Loucy (cell line): Measurements from ENCODE around the gene GLRA3.
A peak's percentile ranks its signal among the peaks of the same experiment; 100 is the strongest.

Experiments
- H2AFZ ChIP-seq: fragments of 200-600 bp; sonication (generic); 2 replicates; pipeline ENCODE4 v1.6.0; 2016; ENCODE audit warnings: antibody characterized with exemption, mild to moderate bottlenecking, low read length, moderate library complexity
- H3F3A ChIP-seq: fragments of 200-600 bp; 2 replicates; pipeline ENCODE4 v1.6.0; 2016; ENCODE audit warnings: antibody characterized with exemption, low read depth, mild to moderate bottlenecking
- H3K27me3 ChIP-seq: fragments of 200-600 bp; sonication (generic); 2 replicates; pipeline ENCODE4 v1.6.1; 2014; ENCODE audit warnings: low read length, mild to moderate bottlenecking; ENCODE audit not compliant: insufficient read depth, poor library complexity, severe bottlenecking
- H3K36me3 ChIP-seq: fragments of 200-600 bp; sonication (generic); 2 replicates; pipeline ENCODE4 v1.6.1; 2016; ENCODE audit warnings: low read length; ENCODE audit not compliant: insufficient read depth
- H3K4me1 ChIP-seq: fragments of 200-600 bp; sonication (generic); 2 replicates; pipeline ENCODE4 v1.5.1; 2014; ENCODE audit warnings: low read length, mild to moderate bottlenecking; ENCODE audit not compliant: insufficient read depth, poor library complexity, severe bottlenecking
- H3K4me2 ChIP-seq: fragments of 200-600 bp; sonication (generic); 2 replicates; pipeline ENCODE4 v1.6.0; 2014; ENCODE audit warnings: antibody characterized with exemption, low read length, low read depth, mild to moderate bottlenecking; ENCODE audit not compliant: poor library complexity, severe bottlenecking
- H3K4me3 ChIP-seq: fragments of 200-600 bp; sonication (generic); 2 replicates; pipeline ENCODE4 v1.5.1; 2014; ENCODE audit warnings: low read length, mild to moderate bottlenecking, mixed read lengths; ENCODE audit not compliant: poor library complexity, severe bottlenecking
- H3K79me2 ChIP-seq: fragments of 200-600 bp; sonication (generic); 2 replicates; pipeline ENCODE4 v1.6.1; 2014; ENCODE audit warnings: low read length; ENCODE audit not compliant: insufficient read depth
- H3K9ac ChIP-seq: fragments of 200-600 bp; sonication (generic); 2 replicates; pipeline ENCODE4 v1.6.0; 2014; ENCODE audit warnings: mild to moderate bottlenecking, low read depth, low read length, moderate library complexity; ENCODE audit not compliant: poor library complexity, severe bottlenecking
- H3K9me2 ChIP-seq: fragments of 200-600 bp; sonication (generic); replicated peaks from 2 replicates; pipeline ENCODE4 v1.6.1; 2016; ENCODE audit warnings: low read depth, low read length, mixed read lengths
- H3K9me3 ChIP-seq: fragments of 200-600 bp; sonication (generic); 2 replicates; pipeline ENCODE4 v1.6.1; 2014; ENCODE audit warnings: mild to moderate bottlenecking, antibody characterized with exemption, low read length, low read depth; ENCODE audit not compliant: insufficient read depth
- H4K20me1 ChIP-seq: fragments of 200-600 bp; sonication (generic); 2 replicates; pipeline ENCODE4 v1.6.0; 2014; ENCODE audit warnings: antibody characterized with exemption, low read length, mild to moderate bottlenecking; ENCODE audit not compliant: insufficient read depth, poor library complexity, severe bottlenecking
- CTCF ChIP-seq: fragments of 200-600 bp; sonication (generic); conservative IDR thresholded peaks from 2 replicates; pipeline ENCODE4 v1.5.1; 2014; ENCODE audit warnings: mild to moderate bottlenecking, antibody characterized with exemption, low read length
- EZH2phosphoT487 ChIP-seq: fragments of 200-600 bp; IDR thresholded peaks from 2 replicates; pipeline ENCODE4 v1.6.1; 2018; ENCODE audit warnings: antibody characterized with exemption, mild to moderate bottlenecking, moderate library complexity, borderline replicate concordance

The GLRA3 gene

GRCh38 chr4:174607792-174608191, 221.3 kb downstream of the GLRA3 start:
- H3K79me2 ChIP-seq: no peaks in the 10 kb centered on the region
- no peak for TF ChIP-seq CTCF
- no peak for TF ChIP-seq EZH2phosphoT487
- H3K27me3 ChIP-seq: no peaks in the 10 kb centered on the region
- no peak overlapping the region for H3K4me3 ChIP-seq
- H2AFZ ChIP-seq: 0 out of 2 replicates have a peak overlapping the region, but pooled peaks have one; percentile 30
- H3K9me2 ChIP-seq: no peaks in the 10 kb centered on the region
- H3K4me2 ChIP-seq: no peak overlapping the region
- no peaks in the 10 kb centered on the region for H3F3A ChIP-seq
- peaks cover 4% of the 10 kb centered on the region; the same call in 1 of the 2 replicates for H3K9me3 ChIP-seq
- no peak overlapping the region for H3K9ac ChIP-seq
- H3K36me3 ChIP-seq: no peaks in the 10 kb centered on the region
- no peaks in the 10 kb centered on the region for H4K20me1 ChIP-seq
- H3K4me1 ChIP-seq: no peaks in the 10 kb centered on the region

- H3K9me2 ChIP-seq: no peaks in the 10 kb centered on the region
- H2AFZ ChIP-seq: no peak overlapping the region
- no peaks in the 10 kb centered on the region for H3K4me1 ChIP-seq
- H3F3A ChIP-seq: no peaks in the 10 kb centered on the region
- no peaks in the 10 kb centered on the region for H3K79me2 ChIP-seq
- no peaks in the 10 kb centered on the region for H4K20me1 ChIP-seq
- H3K4me3 ChIP-seq: no peak overlapping the region
- H3K9ac ChIP-seq: no peak overlapping the region
- H3K27me3 ChIP-seq: no peaks in the 10 kb centered on the region
- no peak for TF ChIP-seq EZH2phosphoT487
- H3K36me3 ChIP-seq: no peaks in the 10 kb centered on the region
- H3K9me3 ChIP-seq: no peaks in the 10 kb centered on the region
- no peak overlapping the region for H3K4me2 ChIP-seq
Observed at GRCh38 chr4:174604198-174604597, 224.8 kb downstream of the GLRA3 start.

GRCh38 chr4:174600391-174600790, 228.7 kb downstream of the GLRA3 start:
- Histone ChIP-seq H3K4me2 (no peak overlapping the region), H3K9ac (no peak overlapping the region), H3K4me1 (peaks cover 4% of the 10 kb centered on the region), H2AFZ (no peak overlapping the region; the same call in 1 of the 2 replicates), H3K9me3 (no peaks in the 10 kb centered on the region), H3K27me3 (no peaks in the 10 kb centered on the region), H3K9me2 (no peaks in the 10 kb centered on the region), H4K20me1 (no peaks in the 10 kb centered on the region), H3K36me3 (no peaks in the 10 kb centered on the region), H3K4me3 (no peak overlapping the region), H3K79me2 (no peaks in the 10 kb centered on the region), H3F3A (no peaks in the 10 kb centered on the region)
- TF ChIP-seq CTCF (no peak), EZH2phosphoT487 (no peak)

GRCh38 chr4:174598800-174599199, 230.2 kb downstream of the GLRA3 start:
- H3K36me3 ChIP-seq: no peaks in the 10 kb centered on the region
- no peaks in the 10 kb centered on the region for H3K9me2 ChIP-seq
- H2AFZ ChIP-seq: no peak overlapping the region
- no peak for TF ChIP-seq EZH2phosphoT487
- no peak for TF ChIP-seq CTCF
- H3K4me1 ChIP-seq: peaks cover 10% of the 10 kb centered on the region
- H3K27me3 ChIP-seq: no peaks in the 10 kb centered on the region
- H4K20me1 ChIP-seq: no peaks in the 10 kb centered on the region
- no peaks in the 10 kb centered on the region for H3K9me3 ChIP-seq
- H3F3A ChIP-seq: no peaks in the 10 kb centered on the region
- H3K9ac ChIP-seq: no peak overlapping the region
- H3K79me2 ChIP-seq: no peaks in the 10 kb centered on the region
- H3K4me3 ChIP-seq: no peak overlapping the region
- no peak overlapping the region for H3K4me2 ChIP-seq
